RWPE2 (cell line): ENCODE data around the gene GPR84.

ENCODE experiments used
- ATAC-seq: fragments of 200-7000 bp; cut with Tn5 transposase; 3 replicates; pipeline ENCODE4 v1.9.1; 2021; ENCODE audit warnings: low read depth
- DNase-seq: peaks from one replicate; pipeline ENCODE4 v3.0.0-alpha.2; 2020; ENCODE audit warnings: low spot score
- H3K27ac ChIP-seq: fragments of 450-650 bp; 2 replicates; pipeline ENCODE4 v1.5.1; 2017; ENCODE audit warnings: mild to moderate bottlenecking; ENCODE audit not compliant: poor library complexity, severe bottlenecking
- H3K27me3 ChIP-seq: fragments of 250-450 bp; sonication (Bioruptor Pico); 2 replicates; pipeline ENCODE4 v1.5.1; 2021; ENCODE audit warnings: mild to moderate bottlenecking, moderate library complexity; ENCODE audit not compliant: insufficient read depth, poor library complexity, severe bottlenecking
- H3K36me3 ChIP-seq: fragments of 250-450 bp; sonication (Bioruptor Pico); 2 replicates; pipeline ENCODE4 v1.5.1; 2020; ENCODE audit warnings: low read depth, mild to moderate bottlenecking, moderate library complexity
- H3K4me1 ChIP-seq: fragments of 250-450 bp; sonication (Bioruptor Pico); 2 replicates; pipeline ENCODE4 v1.5.1; 2021; ENCODE audit warnings: mild to moderate bottlenecking, moderate library complexity; ENCODE audit not compliant: insufficient read depth, poor library complexity, severe bottlenecking
- H3K4me3 ChIP-seq: fragments of 250-450 bp; sonication (Bioruptor Pico); 2 replicates; pipeline ENCODE4 v1.5.1; 2021; ENCODE audit warnings: mild to moderate bottlenecking, moderate library complexity; ENCODE audit not compliant: severe bottlenecking
- H3K9me3 ChIP-seq: fragments of 250-450 bp; sonication (Bioruptor Pico); 2 replicates; pipeline ENCODE4 v1.5.1; 2021; ENCODE audit warnings: mild to moderate bottlenecking, moderate library complexity; ENCODE audit not compliant: severe bottlenecking
- CTCF ChIP-seq: fragments of 450-650 bp; IDR thresholded peaks from one replicate; pipeline ENCODE4 v1.5.1; 2017; ENCODE audit warnings: mild to moderate bottlenecking, moderate library complexity; ENCODE audit not compliant: poor library complexity, severe bottlenecking

Gene GPR84

GRCh38 chr12:54411391-54412241 is 47.3 kb upstream of the GPR84 start:
- Histone ChIP-seq H3K27me3 (no peaks in the 10 kb centered on the region), H3K36me3 (peaks cover 96% of the 10 kb centered on the region), H3K4me3 (no peak overlapping the region), H3K4me1 (peaks cover 54% of the 10 kb centered on the region), H3K9me3 (no peaks in the 10 kb centered on the region), H3K27ac (peak overlapping the region; percentile 92)
- DNase-seq = peak; percentile 91
- peak; percentile 88 for ATAC-seq
- TF ChIP-seq CTCF = no peak

GRCh38 chr12:54409267-54409666 is 45.0 kb upstream of the GPR84 start:
- no peak for DNase-seq
- no peaks in the 10 kb centered on the region for H3K9me3 ChIP-seq
- H3K27me3 ChIP-seq = no peaks in the 10 kb centered on the region
- no peak overlapping the region for H3K4me3 ChIP-seq
- peaks cover 96% of the 10 kb centered on the region for H3K36me3 ChIP-seq
- TF ChIP-seq CTCF = no peak
- no peak for ATAC-seq
- peaks cover 34% of the 10 kb centered on the region for H3K4me1 ChIP-seq
- no peak overlapping the region for H3K27ac ChIP-seq

GRCh38 chr12:54407183-54407905 is 43.1 kb upstream of the GPR84 start:
- DNase-seq (no peak), ATAC-seq (no peak)
- no peak overlapping the region for H3K4me3 ChIP-seq
- no peak overlapping the region for H3K27ac ChIP-seq
- no peaks in the 10 kb centered on the region for H3K27me3 ChIP-seq
- H3K9me3 ChIP-seq = no peaks in the 10 kb centered on the region
- peaks cover 98% of the 10 kb centered on the region for H3K36me3 ChIP-seq
- H3K4me1 ChIP-seq = peaks cover 15% of the 10 kb centered on the region
- no peak for TF ChIP-seq CTCF

GRCh38 chr12:54405573-54405972 is 41.3 kb upstream of the GPR84 start:
- H3K36me3 ChIP-seq = peaks cover 100% of the 10 kb centered on the region
- no peak overlapping the region for H3K4me3 ChIP-seq
- DNase-seq (no peak), ATAC-seq (no peak)
- TF ChIP-seq CTCF = no peak
- H3K4me1 ChIP-seq = no peaks in the 10 kb centered on the region
- H3K27me3 ChIP-seq = no peaks in the 10 kb centered on the region
- H3K9me3 ChIP-seq = no peaks in the 10 kb centered on the region
- no peak overlapping the region for H3K27ac ChIP-seq
